Measurements from ENCODE around the gene SUSD5.

- TF ChIP-seq POLR2A (IDR thresholded peaks at IDR 0.05), result no peak
- no peak for TF ChIP-seq CTCF (IDR thresholded peaks at IDR 0.05 in 4 of 5, conservative IDR thresholded peaks at IDR 0.05 in 1 of 5)
Measured at GRCh38 chr3:33104803-33105202, 113.8 kb downstream of the SUSD5 start.
